Subcutaneous adipose tissue (tissue), 4 donors: Measurements from ENCODE around the gene CYP1A1. TPM values are rescaled to one million over a fixed set of nuclear protein-coding genes. Genes with fewer than 3 reads are reported as not detected.

Experiments used
- CTCF ChIP-seq: fragments of 450-650 bp; IDR thresholded peaks from one replicate; pipeline ENCODE4 v1.5.1; 2016; ENCODE audit warnings: low read depth, mild to moderate bottlenecking, control low read depth, antibody characterized with exemption, moderate library complexity
- total RNA-seq, 4 donors: library from RNA; depleted of rRNA; stranded (reverse); fragments of >200 nt; gene quantifications; one replicate each; pipeline ENCODE4 v1.1.0, GENCODE V29; 2016

The CYP1A1 gene
- total RNA-seq, 4 donors from 2014 or later, result 1.1 to 9.0 (median 4.2) TPM

DNA sequence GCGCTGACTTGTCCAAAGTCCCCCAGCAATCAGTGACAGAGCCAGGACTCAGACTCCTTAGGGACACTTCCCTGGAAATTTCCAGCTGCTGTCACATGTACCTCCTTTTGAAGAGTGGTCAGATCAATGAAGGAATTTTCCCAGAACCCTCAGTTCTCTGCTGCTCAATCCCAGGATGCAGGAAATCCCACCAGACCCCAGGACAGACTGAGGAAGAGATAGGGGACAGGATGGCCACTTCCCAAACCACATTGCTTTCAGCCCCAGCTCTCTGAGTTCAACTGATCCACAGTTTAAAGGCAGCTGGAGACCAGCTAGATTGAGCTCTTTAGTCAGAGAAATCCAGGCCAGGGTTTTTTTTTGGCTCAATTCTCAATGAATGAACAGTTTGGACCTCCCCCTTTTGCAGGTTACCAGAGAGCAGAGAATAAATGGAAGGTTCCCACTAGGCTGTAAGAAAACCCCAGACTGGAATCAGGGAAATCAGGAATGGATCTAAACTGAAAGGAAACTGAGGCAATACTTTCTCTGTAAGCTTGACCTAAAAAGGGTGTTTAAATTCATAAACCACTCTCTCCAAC is 1.5 kb downstream of the CYP1A1 start:
- no peak for TF ChIP-seq CTCF

DNA sequence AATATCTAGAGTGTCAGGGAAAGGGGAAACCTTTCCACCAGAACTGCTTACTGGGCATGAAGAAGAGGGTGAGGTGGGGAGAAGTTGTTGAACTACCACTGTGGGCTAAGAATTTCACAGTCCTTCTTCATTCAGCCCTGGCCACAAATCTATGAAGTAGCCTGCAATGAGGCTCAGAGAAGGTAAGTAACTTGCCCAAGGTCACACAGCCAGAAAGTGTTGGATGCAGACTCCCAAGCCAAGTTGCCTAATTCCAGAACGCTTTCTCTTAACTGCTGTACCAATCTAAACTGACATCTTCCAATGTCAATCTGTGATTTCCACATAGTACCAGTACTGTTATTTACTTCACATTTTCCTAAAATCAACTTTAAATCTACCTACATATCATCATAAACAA is 2.1 kb downstream of the CYP1A1 start:
- no peak for TF ChIP-seq CTCF

DNA sequence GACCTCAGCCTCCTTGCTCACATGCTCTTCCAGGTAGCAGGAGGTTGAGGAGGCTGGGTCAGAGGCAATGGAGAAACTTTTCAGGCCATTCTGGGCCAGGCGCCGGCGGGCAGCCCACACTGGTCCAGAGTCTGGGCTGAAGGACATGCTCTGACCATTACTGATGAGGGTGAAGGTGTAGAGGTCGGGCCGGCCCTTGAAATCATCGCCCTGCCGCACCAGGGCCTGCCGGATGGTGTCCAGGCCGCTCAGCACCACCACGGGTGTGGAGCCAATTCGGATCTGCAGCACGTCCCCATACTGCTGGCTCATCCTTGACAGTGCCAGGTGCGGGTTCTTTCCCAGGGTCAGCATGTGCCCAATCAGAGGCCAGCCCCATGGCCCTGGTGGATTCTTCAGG is 2.7 kb downstream of the CYP1A1 start:
- TF ChIP-seq CTCF, result no peak

DNA sequence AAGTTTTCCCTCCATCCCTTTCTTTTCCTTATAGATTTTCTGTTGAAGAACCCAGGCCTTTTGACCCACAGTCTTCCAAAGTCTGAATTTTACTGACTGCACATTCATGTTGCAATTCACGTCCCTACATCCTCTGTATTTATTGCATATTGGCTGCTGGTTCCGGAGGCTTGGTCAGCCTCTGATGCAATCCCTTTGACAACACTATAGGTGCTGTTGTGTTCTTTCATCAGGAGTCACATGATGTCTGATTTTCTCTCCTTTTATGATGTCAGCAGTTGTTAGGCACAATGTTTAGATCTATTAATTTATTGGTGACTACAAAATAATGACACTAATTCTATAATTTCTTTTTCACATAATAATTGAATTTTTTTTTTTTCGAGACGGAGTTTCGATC is 8.7 kb downstream of the CYP1A1 start:
- no peak for TF ChIP-seq CTCF

DNA sequence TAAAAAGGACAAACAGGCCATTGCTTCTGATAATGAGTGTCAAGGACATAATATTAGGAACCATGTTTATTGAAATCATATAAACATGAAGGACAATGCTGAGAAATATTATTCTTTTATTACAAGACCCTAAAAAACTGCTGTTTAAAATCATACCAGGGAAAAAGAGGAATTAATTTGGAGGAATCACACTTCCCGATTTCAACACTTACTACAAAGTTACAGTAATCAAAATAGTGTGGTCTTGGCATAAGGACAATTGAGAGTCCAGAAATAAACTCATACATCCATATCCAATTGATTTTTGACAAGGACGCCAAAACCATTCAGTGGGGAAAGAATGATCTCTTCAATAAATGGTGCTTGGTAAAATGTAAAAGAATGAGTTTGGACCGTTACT is 13.0 kb downstream of the CYP1A1 start:
- no peak for TF ChIP-seq CTCF

- no peak for TF ChIP-seq CTCF
These were observed 14.8 kb downstream of the CYP1A1 start for GRCh38 chr15:74710319-74711094.

DNA sequence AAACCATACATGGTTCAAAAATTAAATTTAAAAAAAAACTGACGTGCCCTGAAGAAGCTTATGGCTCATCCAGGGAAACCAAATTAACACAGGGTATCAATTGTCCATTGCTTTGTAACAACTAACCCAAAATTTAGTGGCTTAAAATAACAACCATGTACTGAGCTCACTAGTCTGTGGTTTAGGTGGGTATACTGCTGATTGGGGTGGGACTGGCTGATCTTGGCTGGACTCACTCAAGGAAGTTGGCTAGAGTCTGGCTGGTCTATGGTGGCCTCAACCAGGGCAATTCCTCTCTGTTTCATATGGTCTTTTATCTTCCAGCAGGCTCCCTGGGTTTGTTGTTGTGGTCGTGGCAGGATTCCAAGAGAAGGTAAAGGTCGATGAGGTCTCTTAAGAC is 15.4 kb downstream of the CYP1A1 start:
- no peak for TF ChIP-seq CTCF
